Gastrocnemius medialis (tissue), 4 donors: ENCODE results near the gene CALML5.

Experiments
- CTCF ChIP-seq, 5 experiments: fragments of 450-650 bp in 3 of 5; fragments of 200-600 bp in 2 of 5; sonication (generic) in 2 of 5; IDR thresholded peaks in 4 of 5; conservative IDR thresholded peaks in 1 of 5; 1 replicate in 4 of 5; 2 replicates in 1 of 5; pipeline ENCODE4 v1.5.1; 2016 to 2019; ENCODE audit warnings: antibody characterized with exemption in 5 of 5, mild to moderate bottlenecking in 3 of 5, moderate library complexity in 3 of 5
- POLR2A ChIP-seq, 2 donors: fragments of 450-650 bp; IDR thresholded peaks; one replicate each; pipeline ENCODE4 v1.6.1; 2017; ENCODE audit warnings: antibody characterized with exemption in 2 of 2, mild to moderate bottlenecking in 2 of 2, moderate library complexity in 2 of 2

DNA sequence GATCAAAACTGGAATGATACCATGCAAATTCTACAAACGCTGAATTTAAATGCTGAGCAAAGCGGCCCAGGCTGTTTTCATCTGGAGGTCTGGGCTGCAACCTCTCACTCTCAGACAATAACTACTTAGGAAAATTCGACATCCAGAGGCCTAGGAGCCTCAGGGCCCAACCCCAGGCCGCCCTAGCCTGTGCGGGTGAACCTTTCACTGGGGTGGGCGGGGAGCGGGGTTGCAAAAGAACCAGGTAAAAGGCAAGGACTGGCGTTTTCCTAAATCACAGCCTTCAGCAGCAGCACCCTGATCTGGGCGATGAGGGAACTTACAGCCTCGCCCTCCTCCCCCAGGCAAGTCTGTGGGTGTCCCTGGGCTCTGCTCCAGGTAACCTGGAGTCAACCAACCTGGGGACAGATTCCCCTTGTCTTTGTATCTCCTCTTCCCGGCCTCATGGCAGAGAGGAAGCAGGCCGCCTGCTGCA, 33.4 kb downstream of the CALML5 start:
- TF ChIP-seq CTCF (IDR thresholded peaks at IDR 0.05 in 4 of 5, conservative IDR thresholded peaks at IDR 0.05 in 1 of 5) (no peak), POLR2A (IDR thresholded peaks at IDR 0.05) (no peak)
